Astrocyte of the spinal cord (primary cell): ENCODE data around the gene CARD8.

Experiments
- DNase-seq: peaks from one replicate; pipeline ENCODE4 v3.0.0; 2011; ENCODE audit warnings: low read depth, low spot score
- H3K4me3 ChIP-seq: 2 replicates; pipeline ENCODE4 v1.5.1; 2011; ENCODE audit warnings: low read depth, mild to moderate bottlenecking, low read length, moderate library complexity
- CTCF ChIP-seq: IDR thresholded peaks from 2 replicates; pipeline ENCODE4 v1.5.1; 2012; ENCODE audit warnings: low read depth, mild to moderate bottlenecking, low read length, inconsistent platforms
- in situ Hi-C: cut with HindIII; loops from 2 replicates; pipeline ENCODE4 v1.10.0; 2017; ENCODE audit warnings: low sequenced_read_pairs

Gene CARD8

GRCh38 chr19:48168689-48169088 is 87.0 kb downstream of the CARD8 start:
- no peak overlapping the region for H3K4me3 ChIP-seq
- in situ Hi-C loops: no loop called here
- TF ChIP-seq CTCF: no peak
- DNase-seq: no peak

- in situ Hi-C loops: no loop called here
- DNase-seq: no peak
Measured at GRCh38 chr19:48158210-48158790, 97.4 kb downstream of the CARD8 start.

More at GRCh38 chr19:48158210-48158790, 97.4 kb downstream of the CARD8 start:
- no peak for TF ChIP-seq CTCF
- H3K4me3 ChIP-seq: no peak overlapping the region
